B cell (primary cell): ENCODE data around the gene LAGE3. TPM values are rescaled to one million over a fixed set of nuclear protein-coding genes. Genes with fewer than 3 reads are reported as not detected.

ENCODE experiments used
- ATAC-seq: fragments of 200-7000 bp; cut with Tn5 transposase; one replicate; pipeline ENCODE4 v1.10.0; 2021; ENCODE audit warnings: low read depth, mild to moderate bottlenecking, moderate number of reproducible peaks, moderate library complexity
- CTCF ChIA-PET: fragments of 350-600 bp; sonication (Branson Sonifier 250); formaldehyde crosslinking; loops from one replicate; lab custom pipeline; 2021; ENCODE audit warnings: antibody characterized with exemption, inconsistent platforms; lab: Charles Lee
- POLR2A ChIA-PET: fragments of 350-600 bp; sonication (Branson Sonifier 250); formaldehyde crosslinking; loops from one replicate; lab custom pipeline; 2021; ENCODE audit warnings: antibody characterized with exemption; lab: Charles Lee
- DNase-seq: peaks from one replicate; pipeline ENCODE4 v3.0.0; 2013
- H2AFZ ChIP-seq: 2 replicates; pipeline ENCODE4 v1.6.1; 2012; ENCODE audit warnings: mild to moderate bottlenecking, low read depth, low read length; ENCODE audit not compliant: insufficient read depth, poor library complexity, severe bottlenecking
- H3K27ac ChIP-seq, 2 donors: 1 replicate in 1 of 2; 2 replicates in 1 of 2; pipeline ENCODE4 v1.5.1; 2012 to 2013; ENCODE audit warnings: low read length in 2 of 2, mild to moderate bottlenecking in 2 of 2, moderate library complexity in 1 of 2
- H3K27me3 ChIP-seq, 4 experiments: fragments of 200-600 bp in 1 of 4; sonication (generic) in 1 of 4; replicated peaks in 1 of 4; 1 replicate in 2 of 4; 2 replicates in 2 of 4; pipeline versions ENCODE4 v1.6.1 to v1.7.0; 2013 to 2016; ENCODE audit warnings: low read length in 3 of 4, mild to moderate bottlenecking in 2 of 4, mixed read lengths in 1 of 4, moderate library complexity in 1 of 4; ENCODE audit not compliant: insufficient read depth in 4 of 4, control insufficient read depth in 3 of 4; ENCODE audit errors: control extremely low read depth in 1 of 4
- H3K36me3 ChIP-seq, 2 experiments: replicated peaks in 1 of 2; 1 replicate in 1 of 2; 2 replicates in 1 of 2; pipeline versions ENCODE4 v1.6.1 to v1.7.1; 2013; ENCODE audit warnings: low read length in 1 of 2; ENCODE audit not compliant: insufficient read depth in 2 of 2, control insufficient read depth in 1 of 2; ENCODE audit errors: control extremely low read depth in 1 of 2, extremely low read depth in 1 of 2
- H3K4me1 ChIP-seq, 2 donors: fragments of 200-600 bp in 1 of 2; sonication (generic) in 1 of 2; 1 replicate in 1 of 2; 2 replicates in 1 of 2; pipeline versions ENCODE4 v1.5.1 to v1.6.1; 2013 to 2017; ENCODE audit warnings: low read length in 2 of 2; ENCODE audit not compliant: control insufficient read depth in 2 of 2, insufficient read depth in 2 of 2
- H3K4me2 ChIP-seq: replicated peaks from 2 replicates; pipeline ENCODE3; 2012; ENCODE audit warnings: mild to moderate bottlenecking, low read depth, low read length; ENCODE audit not compliant: poor library complexity, severe bottlenecking
- H3K4me3 ChIP-seq, 5 experiments: fragments of 200-600 bp in 1 of 5; sonication (generic) in 1 of 5; 1 replicate in 3 of 5; 2 replicates in 2 of 5; pipeline versions ENCODE4 v1.5.1 to v1.7.0; 2011 to 2016; ENCODE audit warnings: low read length in 4 of 5, mild to moderate bottlenecking in 4 of 5, low read depth in 2 of 5, control low read depth in 1 of 5, moderate library complexity in 1 of 5; ENCODE audit not compliant: insufficient read depth in 1 of 5; ENCODE audit errors: control extremely low read depth in 1 of 5, extremely low read depth in 1 of 5
- H3K79me2 ChIP-seq: fragments of 200-600 bp; sonication (generic); one replicate; pipeline ENCODE4 v1.6.0; 2016; ENCODE audit warnings: low read length; ENCODE audit not compliant: control insufficient read depth, insufficient read depth
- H3K9ac ChIP-seq: fragments of 200-600 bp; sonication (generic); 2 replicates; pipeline ENCODE4 v1.6.1; 2017; ENCODE audit warnings: mild to moderate bottlenecking, low read length, moderate library complexity
- H3K9me3 ChIP-seq, 3 donors: one replicate each; pipeline versions ENCODE4 v1.6.1 to v1.7.1; 2013; ENCODE audit warnings: low read length in 2 of 3; ENCODE audit not compliant: control insufficient read depth in 2 of 3, insufficient read depth in 1 of 3; ENCODE audit errors: control extremely low read depth in 1 of 3
- H4K20me1 ChIP-seq: 2 replicates; pipeline ENCODE4 v1.6.0; 2012; ENCODE audit warnings: mild to moderate bottlenecking, low read length; ENCODE audit not compliant: insufficient read depth, control insufficient read depth, poor library complexity, severe bottlenecking
- H3K27ac Mint-ChIP-seq: one replicate; pipeline ENCODE4 v1.8.0; 2021; ENCODE audit warnings: mixed read lengths
- H3K27me3 Mint-ChIP-seq: one replicate; pipeline ENCODE4 v1.8.0; 2021; ENCODE audit warnings: mixed read lengths
- H3K4me1 Mint-ChIP-seq: one replicate; pipeline ENCODE4 v1.8.0; 2021; ENCODE audit warnings: mixed read lengths
- H3K4me3 Mint-ChIP-seq: one replicate; pipeline ENCODE4 v1.8.0; 2021; ENCODE audit warnings: mixed read lengths
- H3K9me3 Mint-ChIP-seq: one replicate; pipeline ENCODE4 v1.8.0; 2022; ENCODE audit warnings: mixed read lengths; ENCODE audit not compliant: insufficient read depth
- EZH2 ChIP-seq: IDR thresholded peaks from 2 replicates; pipeline ENCODE4 v1.6.1; 2012; ENCODE audit warnings: borderline replicate concordance, low read depth, mild to moderate bottlenecking, moderate library complexity, low read length; ENCODE audit not compliant: insufficient read depth, poor library complexity, severe bottlenecking
- WGBS: methylation state at CpG from one replicate; pipeline ENCODE4 v1.1.5; 2013; ENCODE audit warnings: missing lambda C conversion rate; ENCODE audit not compliant: insufficient coverage; 5-methylcytosine and 5-hydroxymethylcytosine counted together
- intact Hi-C: fragments of 100-400 bp; cut with micrococcal nuclease; formaldehyde crosslinking; loops from one replicate; pipeline ENCODE4 v1.10.0; 2022
- polyA plus RNA-seq: library from polyadenylated mRNA; depleted of rRNA; stranded (reverse); fragments of >200 nt; gene quantifications from 2 replicates; pipeline ENCODE4 v1.2.3, GENCODE V29; 2012
- total RNA-seq, 2 donors: library from RNA; stranded (reverse); fragments of 120-200 nt in 1 of 2; gene quantifications; 1 replicate in 1 of 2; 2 replicates in 1 of 2; pipeline versions ENCODE4 v1.2.3 to v1.2.4, GENCODE V29; 2013 to 2022
- TF ChIP-seq, protein P1 (sequence below): fragments of 200-600 bp; IDR thresholded peaks from one replicate; pipeline ENCODE4 v1.8.0; 2022; ENCODE audit warnings: antibody characterized with exemption, mild to moderate bottlenecking

The LAGE3 gene
- total and polyA plus RNA-seq, 2 donors (not counting 1 experiment from before 2014, with no cell fraction given), result 17.0 to 19.9 TPM

DNA sequence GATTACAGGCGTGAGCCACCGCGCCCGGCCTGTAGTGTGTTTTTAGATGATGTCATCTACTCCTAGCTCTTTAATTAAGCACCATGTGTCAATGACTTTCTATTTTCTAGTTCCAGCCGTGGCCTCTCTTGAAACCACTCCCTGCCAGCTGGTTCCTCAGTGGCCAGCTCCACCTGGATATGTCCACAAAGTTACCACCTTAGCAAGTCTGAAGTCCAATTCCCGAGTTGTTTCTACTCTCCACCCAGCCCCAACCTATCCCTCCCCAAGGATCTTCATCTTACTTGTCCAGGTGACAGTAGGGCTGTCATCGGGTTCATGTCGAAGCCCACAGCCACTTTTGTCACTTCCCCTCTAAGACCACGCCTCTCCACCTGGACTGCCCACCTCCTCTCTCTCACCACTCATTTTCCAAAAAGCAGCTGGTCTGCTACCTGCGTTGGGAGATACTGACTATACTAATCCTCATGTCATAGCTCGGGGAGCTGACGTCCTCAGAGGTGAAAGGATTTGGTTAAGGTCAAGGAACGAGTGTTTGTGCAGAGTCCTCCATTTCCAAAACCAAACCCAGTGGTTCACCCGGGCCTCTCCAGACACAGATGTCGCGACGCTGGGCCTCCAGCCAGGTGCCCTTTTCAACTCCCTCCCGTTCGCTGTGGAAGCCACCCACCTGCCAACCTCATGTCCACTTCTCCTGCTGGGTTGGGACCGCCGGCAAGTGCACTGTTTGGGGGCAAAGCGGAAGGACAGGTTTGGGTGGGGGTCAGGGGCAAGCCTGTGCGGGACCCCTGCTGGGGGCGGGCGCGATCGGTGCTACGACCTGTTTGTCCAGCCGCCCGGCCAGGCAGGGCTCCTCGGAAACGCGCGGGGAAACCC, 36.2 kb upstream of the LAGE3 start:
- no peak for ATAC-seq
- Histone ChIP-seq H3K79me2 (peaks cover 6% of the 10 kb centered on the region), H3K27ac (peak overlapping the region; percentile 70 to 73), H2AFZ (peak overlapping the region; percentile 68), H4K20me1 (no peaks in the 10 kb centered on the region), H3K27me3 (no peaks in the 10 kb centered on the region), H3K9ac (peak overlapping the region; percentile 68), H3K36me3 (peaks cover 0 to 2% of the 10 kb centered on the region in 2 experiments), H3K9me3 (no peaks in the 10 kb centered on the region), H3K4me1 (peaks cover 4 to 23% of the 10 kb centered on the region in 2 donors), H3K4me2 (peak overlapping the region; percentile 80), H3K4me3 (peak overlapping the region; percentile 36 to 75 (median 67))
- intact Hi-C loops, result loop anchor here (5.0 kb wide), 3 partner anchors 58 to 143 kb away; partner anchors contain the start of genes FLNA, PLXNA3 and RPL10
- H3K27me3 Mint-ChIP-seq, result no peaks in the 10 kb centered on the region
- peak; percentile 59 for DNase-seq
- peak overlapping the region; percentile 83 for H3K4me3 Mint-ChIP-seq
- no peak for TF ChIP-seq EZH2
- TF ChIP-seq, protein P1, sequence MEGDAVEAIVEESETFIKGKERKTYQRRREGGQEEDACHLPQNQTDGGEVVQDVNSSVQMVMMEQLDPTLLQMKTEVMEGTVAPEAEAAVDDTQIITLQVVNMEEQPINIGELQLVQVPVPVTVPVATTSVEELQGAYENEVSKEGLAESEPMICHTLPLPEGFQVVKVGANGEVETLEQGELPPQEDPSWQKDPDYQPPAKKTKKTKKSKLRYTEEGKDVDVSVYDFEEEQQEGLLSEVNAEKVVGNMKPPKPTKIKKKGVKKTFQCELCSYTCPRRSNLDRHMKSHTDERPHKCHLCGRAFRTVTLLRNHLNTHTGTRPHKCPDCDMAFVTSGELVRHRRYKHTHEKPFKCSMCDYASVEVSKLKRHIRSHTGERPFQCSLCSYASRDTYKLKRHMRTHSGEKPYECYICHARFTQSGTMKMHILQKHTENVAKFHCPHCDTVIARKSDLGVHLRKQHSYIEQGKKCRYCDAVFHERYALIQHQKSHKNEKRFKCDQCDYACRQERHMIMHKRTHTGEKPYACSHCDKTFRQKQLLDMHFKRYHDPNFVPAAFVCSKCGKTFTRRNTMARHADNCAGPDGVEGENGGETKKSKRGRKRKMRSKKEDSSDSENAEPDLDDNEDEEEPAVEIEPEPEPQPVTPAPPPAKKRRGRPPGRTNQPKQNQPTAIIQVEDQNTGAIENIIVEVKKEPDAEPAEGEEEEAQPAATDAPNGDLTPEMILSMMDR, result no peak
- ChIA-PET CTCF (interaction anchor here (1.7 kb wide), 1 partner anchor 12 kb away, joined by 5 read pairs; no protein-coding TSS in a partner anchor), POLR2A (interaction anchor here (0.5 to 2.5 kb wide), 5 partner anchors 12 to 117 kb away, joined by 3 to 13 read pairs (median 7); partner anchors contain the start of genes RPL10 and SLC10A3)
- no peaks in the 10 kb centered on the region for H3K9me3 Mint-ChIP-seq
- peaks cover 20% of the 10 kb centered on the region for H3K4me1 Mint-ChIP-seq
- peak overlapping the region; percentile 87 for H3K27ac Mint-ChIP-seq
- 5% methylated on average over 16 of the region's 34 CpGs for WGBS

DNA sequence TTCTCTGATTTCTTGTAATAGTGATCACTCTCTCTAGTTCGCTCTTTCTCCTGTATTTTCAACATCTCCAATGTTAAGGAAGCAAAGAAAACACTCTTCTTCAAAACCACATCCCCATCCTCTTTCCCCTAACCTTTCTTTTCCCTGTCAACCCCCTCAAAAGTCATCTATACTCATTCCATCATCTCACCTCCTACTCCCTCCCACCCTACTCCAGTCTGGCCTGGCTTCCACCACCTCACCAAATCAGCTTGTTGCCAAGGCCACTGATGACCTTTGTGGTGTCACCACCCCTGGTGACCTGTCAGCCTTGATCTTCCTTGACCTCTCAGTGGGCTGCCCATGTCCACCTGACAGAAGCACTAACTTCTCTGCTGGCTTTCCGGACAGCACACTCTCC, 34.6 kb upstream of the LAGE3 start:
- Histone ChIP-seq H3K4me2 (no peak overlapping the region), H3K27me3 (no peaks in the 10 kb centered on the region), H3K79me2 (peaks cover 6% of the 10 kb centered on the region), H3K36me3 (peaks cover 0 to 11% of the 10 kb centered on the region in 2 experiments), H3K4me3 (no peak overlapping the region), H2AFZ (no peak overlapping the region), H3K9me3 (peaks cover 0 to 3% (median 0%) of the 10 kb centered on the region in 3 donors), H4K20me1 (no peaks in the 10 kb centered on the region), H3K9ac (no peak overlapping the region), H3K27ac (no peak overlapping the region), H3K4me1 (peaks cover 4 to 23% of the 10 kb centered on the region in 2 donors)
- CTCF ChIA-PET, result interaction anchor here (1.2 to 1.3 kb wide), 2 partner anchors 23 to 115 kb away, joined by 3 to 4 read pairs; partner anchors contain the start of gene SLC10A3
- H3K4me1 Mint-ChIP-seq, result peaks cover 20% of the 10 kb centered on the region
- 100% methylated on average over 1 of the region's 2 CpGs for WGBS
- DNase-seq (no peak), ATAC-seq (no peak)
- TF ChIP-seq, protein P1, result no peak
- TF ChIP-seq EZH2, result no peak
- no peaks in the 10 kb centered on the region for H3K27me3 Mint-ChIP-seq
- intact Hi-C loops, result no loop called here
- peak overlapping the region; percentile 57 for H3K4me3 Mint-ChIP-seq
- H3K27ac Mint-ChIP-seq, result no peak overlapping the region
- H3K9me3 Mint-ChIP-seq, result no peaks in the 10 kb centered on the region
- POLR2A ChIA-PET, result interaction anchor here (0.7 kb wide), 1 partner anchor 22 kb away, joined by 3 read pairs; no protein-coding TSS in a partner anchor
